HEK293T (cell line): ENCODE data around the gene ZNF653.

ENCODE experiments used
- BHLHE40 ChIP-seq: fragments of 450-650 bp; IDR thresholded peaks from 2 replicates; pipeline ENCODE4 v1.6.1; 2016; ENCODE audit warnings: mild to moderate bottlenecking, moderate library complexity, borderline replicate concordance
- ELF4 ChIP-seq: fragments of 450-650 bp; IDR thresholded peaks from 2 replicates; pipeline ENCODE4 v1.6.1; 2017; ENCODE audit warnings: antibody characterized with exemption
- FOXA1 ChIP-seq: fragments of 450-650 bp; IDR thresholded peaks from 2 replicates; pipeline ENCODE4 v1.6.1; 2016; ENCODE audit warnings: mild to moderate bottlenecking
- SUZ12 ChIP-seq: fragments of 450-650 bp; IDR thresholded peaks from 2 replicates; pipeline ENCODE4 v1.6.1; 2016; ENCODE audit warnings: mild to moderate bottlenecking

DNA sequence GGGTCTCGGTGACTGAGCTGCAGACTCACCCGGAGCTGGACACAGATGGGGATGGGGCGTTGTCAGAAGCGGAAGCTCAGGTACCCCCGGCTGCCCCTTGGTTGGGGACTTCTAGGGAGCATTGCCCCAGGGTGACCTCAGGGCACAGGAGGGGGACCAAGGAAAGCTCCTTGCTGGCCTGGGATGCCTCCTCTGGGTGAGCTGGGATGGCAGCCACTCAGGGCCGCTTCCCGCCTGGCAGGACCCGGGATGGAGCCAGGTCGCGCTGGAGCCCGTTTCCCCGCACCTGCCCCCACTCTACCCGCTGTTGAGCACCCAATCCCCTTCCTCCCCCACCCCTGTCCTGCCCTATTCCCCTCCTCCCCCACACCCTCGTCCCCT, 59.4 kb downstream of the ZNF653 start:
- TF ChIP-seq BHLHE40 (no peak), ELF4 (no peak), FOXA1 (no peak), SUZ12 (no peak)
